HG02852 (cell line): ENCODE results near the gene GALNT2.

ENCODE experiments used
- ATAC-seq: cut with Tn5 transposase; IDR thresholded peaks from one replicate; pipeline ENCODE4 v1.9.1; 2021; ENCODE audit warnings: mild to moderate bottlenecking, moderate library complexity; ENCODE audit not compliant: unreplicated experiment

Gene GALNT2

GRCh38 chr1:230109066-230109465 is 42.0 kb downstream of the GALNT2 start:
- no peak for ATAC-seq

DNA sequence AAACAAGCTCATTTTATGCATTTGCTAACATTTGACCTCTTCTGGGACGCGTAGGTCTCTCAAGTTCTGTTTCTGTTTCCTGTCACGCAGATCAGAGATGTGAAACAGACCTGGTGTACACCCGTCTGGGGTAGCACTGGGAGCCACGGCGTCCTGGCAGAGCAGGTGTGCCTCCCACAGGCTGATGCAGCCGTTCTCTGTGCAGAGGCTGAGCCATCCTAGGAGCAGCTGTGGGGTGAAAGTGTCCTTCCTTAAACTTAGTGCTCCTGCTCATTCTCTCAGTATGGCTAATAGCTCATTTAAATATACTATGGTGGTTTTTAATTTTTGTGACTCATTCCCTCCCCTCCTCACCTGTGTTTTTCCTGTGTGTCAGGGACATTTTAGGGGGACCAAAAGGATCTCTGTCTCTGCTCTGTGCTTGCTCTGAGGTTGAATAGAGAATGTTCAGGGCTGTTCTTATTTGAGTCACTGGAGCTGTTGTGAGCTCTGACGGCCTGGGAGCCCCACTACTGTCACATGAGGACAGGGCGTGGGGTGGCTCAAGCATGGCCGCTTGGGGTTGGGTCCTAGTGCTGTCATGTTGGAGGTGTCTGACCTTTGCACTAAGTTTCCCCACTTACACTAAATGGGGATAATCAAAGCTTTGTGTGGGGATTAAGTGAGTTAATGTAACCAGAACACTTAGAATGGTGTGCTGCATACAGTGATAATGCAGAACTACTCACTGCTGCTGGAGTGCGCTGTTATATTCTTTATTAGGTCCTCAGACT is 43.0 kb downstream of the GALNT2 start:
- peak; percentile 89 for ATAC-seq

- no peak for ATAC-seq
Measured at GRCh38 chr1:230110971-230111370, 43.9 kb downstream of the GALNT2 start.

- no peak for ATAC-seq
Measured at GRCh38 chr1:230112131-230112701, 45.2 kb downstream of the GALNT2 start.

- ATAC-seq: no peak
Measured at GRCh38 chr1:230112782-230113181, 45.7 kb downstream of the GALNT2 start.

DNA sequence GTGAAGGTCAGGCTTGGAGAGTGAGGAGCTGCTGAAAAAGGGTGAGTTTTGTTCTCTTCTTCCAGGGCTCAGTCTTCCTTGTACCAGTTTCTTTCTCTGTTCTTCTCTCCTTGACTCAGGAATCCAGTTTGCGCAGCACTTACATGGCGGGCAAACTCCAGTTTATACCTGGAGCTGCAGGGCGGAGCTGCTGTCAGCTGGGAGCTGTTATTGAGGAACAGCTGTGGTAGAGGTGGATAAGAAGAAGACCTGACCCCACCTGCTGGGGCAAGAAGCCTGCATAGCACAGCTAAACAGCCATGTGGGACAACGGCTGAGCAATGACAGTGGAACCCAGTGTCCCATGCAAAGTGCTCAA is 46.2 kb downstream of the GALNT2 start:
- no peak for ATAC-seq

- no peak for ATAC-seq
Measured at GRCh38 chr1:230113593-230114236, 46.7 kb downstream of the GALNT2 start.

DNA sequence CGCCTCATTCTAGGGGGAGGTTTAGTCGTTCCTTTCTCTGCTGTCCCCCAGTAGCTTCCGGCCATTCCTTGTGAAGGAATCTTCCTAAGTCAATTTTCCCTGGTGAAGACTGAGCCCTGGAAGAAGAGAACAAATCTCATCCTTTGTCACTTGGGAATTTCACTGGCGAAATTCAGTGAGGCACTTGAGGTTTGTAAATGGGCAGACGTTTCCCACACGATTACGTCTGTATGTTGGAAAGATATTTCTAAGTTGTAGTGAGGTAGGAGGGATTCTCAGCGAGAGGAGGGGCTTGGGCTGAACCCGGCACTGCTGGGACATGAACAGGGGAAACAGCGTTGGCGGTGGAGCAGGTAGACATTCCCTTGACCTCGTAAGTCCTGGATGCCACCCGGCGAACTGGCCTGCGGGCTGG is 47.2 kb downstream of the GALNT2 start:
- no peak for ATAC-seq

- ATAC-seq: no peak
Measured at GRCh38 chr1:230117694-230118093, 50.7 kb downstream of the GALNT2 start.

DNA sequence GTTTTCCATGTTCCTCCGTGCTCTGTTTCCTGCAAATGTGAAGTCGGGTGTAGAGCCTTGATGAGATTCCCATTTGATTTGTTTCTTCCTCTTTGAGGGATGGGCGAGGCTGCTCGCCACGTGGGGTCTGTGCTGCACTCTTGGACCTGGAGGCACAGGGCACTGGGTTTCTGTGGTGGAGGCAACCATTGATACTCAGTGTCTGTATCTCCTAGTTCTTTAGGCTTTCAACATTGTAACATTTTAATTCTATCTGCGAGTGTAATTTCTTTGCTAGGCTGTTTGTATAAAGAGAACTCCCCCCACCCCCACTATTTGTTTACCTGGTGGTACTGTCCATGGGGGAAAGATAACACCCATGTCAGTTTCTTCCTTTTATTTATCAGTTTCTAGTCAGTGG is 52.3 kb downstream of the GALNT2 start:
- no peak for ATAC-seq

DNA sequence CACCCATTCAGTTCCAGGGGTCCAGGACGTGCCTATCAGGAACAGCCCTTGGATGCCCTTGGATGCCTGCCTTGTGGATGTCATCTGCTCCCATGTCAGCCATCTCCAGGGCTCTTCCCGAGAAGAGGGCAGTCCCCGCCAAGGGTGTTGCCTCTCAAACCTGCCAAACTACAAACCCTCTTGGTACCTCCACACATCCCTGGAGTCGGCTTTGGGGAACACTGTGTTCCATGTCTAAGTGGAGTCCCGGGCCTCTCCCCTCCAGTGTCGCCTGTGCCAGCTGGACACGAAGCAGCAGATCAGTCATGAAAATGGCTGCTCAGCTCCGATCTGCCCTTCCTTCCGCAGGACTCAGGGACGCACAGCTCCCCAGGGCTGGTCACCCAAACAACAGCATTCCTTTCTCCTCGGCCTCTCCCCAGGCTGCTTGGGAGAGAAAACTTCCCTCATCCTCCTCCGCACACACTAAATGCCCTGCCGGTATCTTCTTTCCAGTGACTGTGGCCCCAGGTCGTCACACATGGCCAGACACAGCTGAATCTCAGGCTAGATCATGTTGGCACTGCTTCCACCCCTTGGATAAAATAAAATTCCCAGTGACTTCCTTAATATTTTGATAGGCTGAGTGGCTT is 53.4 kb downstream of the GALNT2 start:
- ATAC-seq: no peak

DNA sequence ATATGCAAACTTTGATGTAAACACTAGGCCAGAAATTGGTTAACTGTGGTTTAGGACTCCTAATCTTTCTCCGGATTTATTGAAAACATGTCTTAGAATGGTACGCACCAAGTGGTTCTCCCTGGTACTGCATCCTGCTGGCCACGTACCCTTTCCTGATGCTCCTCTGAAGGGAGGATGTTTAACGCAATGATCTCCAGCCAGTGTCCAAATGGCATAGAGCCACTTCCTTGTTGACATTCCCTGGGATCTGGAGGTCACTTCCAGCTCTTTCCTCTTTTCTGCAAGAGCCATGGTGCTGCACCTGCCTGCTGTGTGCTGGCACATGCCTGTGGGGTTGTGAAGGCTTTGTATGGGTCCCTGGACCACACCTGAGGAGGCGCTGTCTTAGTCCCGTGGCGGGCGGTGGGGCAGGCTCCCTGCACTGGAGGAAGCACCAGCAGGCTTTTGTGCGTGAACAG is 53.9 kb downstream of the GALNT2 start:
- no peak for ATAC-seq

GRCh38 chr1:230121950-230122349 is 54.9 kb downstream of the GALNT2 start:
- no peak for ATAC-seq

GRCh38 chr1:230122366-230123279 is 55.6 kb downstream of the GALNT2 start:
- ATAC-seq: no peak

- peak; percentile 91 for ATAC-seq
Measured at GRCh38 chr1:230123280-230124185, 56.5 kb downstream of the GALNT2 start.

- no peak for ATAC-seq
Measured at GRCh38 chr1:230124186-230125128, 57.4 kb downstream of the GALNT2 start.

DNA sequence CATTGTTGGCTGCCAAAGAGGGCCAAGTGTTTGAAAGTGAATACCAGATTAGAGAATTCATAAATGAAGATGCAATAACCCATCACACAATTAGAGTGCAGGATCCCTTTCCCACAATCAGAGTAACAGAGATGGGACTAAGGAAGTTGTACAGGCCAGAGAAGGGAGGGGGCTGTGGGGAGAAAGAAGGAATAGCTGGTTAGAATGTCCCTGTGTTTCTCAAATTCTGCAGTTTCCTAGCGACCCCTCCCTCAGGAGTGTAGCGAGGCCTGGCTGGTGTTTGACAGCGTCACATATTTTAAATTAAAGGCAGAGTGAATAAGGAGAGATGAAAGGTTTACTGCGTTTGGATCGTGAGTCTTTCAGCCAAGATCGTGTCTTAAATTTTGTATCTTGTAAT is 58.1 kb downstream of the GALNT2 start:
- ATAC-seq: no peak
